Measurements from ENCODE around the gene U2AF2.

Gene U2AF2

GRCh38 chr19:55670280-55671053 lies 15.6 kb downstream of the U2AF2 start:
- no peak overlapping the region for H3K4me3 ChIP-seq (ENCODE audit: severe bottlenecking)
- DNase-seq (ENCODE audit: low spot score): peak; percentile 95
- TF ChIP-seq CTCF (IDR thresholded peaks at IDR 0.05; ENCODE audit: poor library complexity, severe bottlenecking): no peak
- H3K27me3 ChIP-seq (ENCODE audit: insufficient read depth, poor library complexity, severe bottlenecking): no peaks in the 10 kb centered on the region
- H3K27ac ChIP-seq (ENCODE audit: poor library complexity, severe bottlenecking): no peak overlapping the region
- H3K4me1 ChIP-seq (ENCODE audit: insufficient read depth, poor library complexity, severe bottlenecking): no peaks in the 10 kb centered on the region
- H3K36me3 ChIP-seq (ENCODE audit: low read depth): peaks cover 76% of the 10 kb centered on the region
- ATAC-seq (ENCODE audit: low read depth): no peak
- no peaks in the 10 kb centered on the region for H3K9me3 ChIP-seq (ENCODE audit: severe bottlenecking)

DNA sequence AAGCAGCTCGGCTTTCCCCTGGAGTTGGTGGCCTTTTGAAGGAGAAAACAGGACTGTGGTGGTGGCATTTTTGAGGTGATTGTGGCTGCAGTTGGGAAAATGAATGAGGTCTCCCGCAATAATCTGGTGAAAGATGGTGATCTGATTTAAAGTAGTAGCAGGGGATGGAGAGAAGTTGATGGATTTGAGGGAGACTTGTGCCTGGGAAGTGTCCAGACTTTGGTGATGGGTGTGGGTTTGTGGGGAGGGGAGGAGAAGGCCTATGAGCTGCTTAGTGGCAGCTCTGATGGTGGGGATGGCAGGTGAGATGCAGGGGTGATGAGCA lies 16.2 kb downstream of the U2AF2 start:
- no peaks in the 10 kb centered on the region for H3K9me3 ChIP-seq (ENCODE audit: severe bottlenecking)
- no peaks in the 10 kb centered on the region for H3K27me3 ChIP-seq (ENCODE audit: insufficient read depth, poor library complexity, severe bottlenecking)
- DNase-seq (ENCODE audit: low spot score) (no peak), ATAC-seq (ENCODE audit: low read depth) (no peak)
- no peak overlapping the region for H3K27ac ChIP-seq (ENCODE audit: poor library complexity, severe bottlenecking)
- H3K4me1 ChIP-seq (ENCODE audit: insufficient read depth, poor library complexity, severe bottlenecking): peaks cover under 1% of the 10 kb centered on the region
- TF ChIP-seq CTCF (IDR thresholded peaks at IDR 0.05; ENCODE audit: poor library complexity, severe bottlenecking): no peak
- peaks cover 73% of the 10 kb centered on the region for H3K36me3 ChIP-seq (ENCODE audit: low read depth)
- no peak overlapping the region for H3K4me3 ChIP-seq (ENCODE audit: severe bottlenecking)

DNA sequence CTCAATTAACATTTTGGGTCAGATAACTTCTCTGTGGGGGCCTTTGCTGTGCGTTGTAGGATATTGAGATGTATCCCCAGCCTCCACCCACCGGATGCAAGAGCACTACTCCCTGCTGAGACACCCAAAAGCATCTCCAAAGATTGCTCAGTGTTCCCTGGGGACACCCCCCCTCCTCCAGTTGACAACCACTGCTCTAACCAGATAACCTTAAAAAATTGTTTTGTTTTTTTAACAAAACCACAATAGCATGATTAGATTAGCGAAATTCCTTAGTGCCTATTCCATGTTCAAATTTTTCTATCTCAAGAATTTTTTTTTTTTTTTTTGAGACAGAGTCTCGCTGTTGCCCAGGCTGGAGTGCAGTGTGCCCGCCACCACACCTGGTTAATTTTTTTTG lies 17.6 kb downstream of the U2AF2 start:
- no peak for ATAC-seq (ENCODE audit: low read depth)

GRCh38 chr19:55673465-55673864 lies 18.6 kb downstream of the U2AF2 start:
- peaks cover 77% of the 10 kb centered on the region for H3K36me3 ChIP-seq (ENCODE audit: low read depth)
- ATAC-seq (ENCODE audit: low read depth): no peak
- H3K4me3 ChIP-seq (ENCODE audit: severe bottlenecking): no peak overlapping the region
- no peaks in the 10 kb centered on the region for H3K27me3 ChIP-seq (ENCODE audit: insufficient read depth, poor library complexity, severe bottlenecking)
- H3K9me3 ChIP-seq (ENCODE audit: severe bottlenecking): no peaks in the 10 kb centered on the region
- H3K27ac ChIP-seq (ENCODE audit: poor library complexity, severe bottlenecking): peak overlapping the region; percentile 59
- H3K4me1 ChIP-seq (ENCODE audit: insufficient read depth, poor library complexity, severe bottlenecking): peaks cover 13% of the 10 kb centered on the region
- no peak for DNase-seq (ENCODE audit: low spot score)
- no peak for TF ChIP-seq CTCF (IDR thresholded peaks at IDR 0.05; ENCODE audit: poor library complexity, severe bottlenecking)

More for the DNA sequence above, 17.6 kb downstream of the U2AF2 start:
- Histone ChIP-seq H3K4me1 (ENCODE audit: insufficient read depth, poor library complexity, severe bottlenecking) (peaks cover 13% of the 10 kb centered on the region), H3K9me3 (ENCODE audit: severe bottlenecking) (no peaks in the 10 kb centered on the region), H3K27ac (ENCODE audit: poor library complexity, severe bottlenecking) (no peak overlapping the region), H3K27me3 (ENCODE audit: insufficient read depth, poor library complexity, severe bottlenecking) (no peaks in the 10 kb centered on the region), H3K4me3 (ENCODE audit: severe bottlenecking) (no peak overlapping the region), H3K36me3 (ENCODE audit: low read depth) (peaks cover 73% of the 10 kb centered on the region)
- TF ChIP-seq CTCF (IDR thresholded peaks at IDR 0.05; ENCODE audit: poor library complexity, severe bottlenecking): no peak
- DNase-seq (ENCODE audit: low spot score): no peak

- no peak overlapping the region for H3K4me3 ChIP-seq (ENCODE audit: severe bottlenecking)
- no peak for DNase-seq (ENCODE audit: low spot score)
- H3K9me3 ChIP-seq (ENCODE audit: severe bottlenecking): no peaks in the 10 kb centered on the region
- peak overlapping the region; percentile 59 for H3K27ac ChIP-seq (ENCODE audit: poor library complexity, severe bottlenecking)
- H3K36me3 ChIP-seq (ENCODE audit: low read depth): peaks cover 77% of the 10 kb centered on the region
- ATAC-seq (ENCODE audit: low read depth): no peak
- H3K27me3 ChIP-seq (ENCODE audit: insufficient read depth, poor library complexity, severe bottlenecking): no peaks in the 10 kb centered on the region
- no peak for TF ChIP-seq CTCF (IDR thresholded peaks at IDR 0.05; ENCODE audit: poor library complexity, severe bottlenecking)
- peaks cover 13% of the 10 kb centered on the region for H3K4me1 ChIP-seq (ENCODE audit: insufficient read depth, poor library complexity, severe bottlenecking)
Measured at GRCh38 chr19:55673889-55674288, 19.1 kb downstream of the U2AF2 start.

All from RWPE2 (cell line).